GM21723 (cell line): ENCODE results near the gene PTRHD1.

Source experiments
- ATAC-seq: cut with Tn5 transposase; IDR thresholded peaks from one replicate; pipeline ENCODE4 v1.9.1; 2021; ENCODE audit warnings: mild to moderate bottlenecking, moderate library complexity; ENCODE audit not compliant: unreplicated experiment

PTRHD1 gene

GRCh38 chr2:24830786-24831185 is 37.6 kb upstream of the PTRHD1 start:
- no peak for ATAC-seq

- ATAC-seq: no peak
These were observed 37.2 kb upstream of the PTRHD1 start for GRCh38 chr2:24830351-24830750.

GRCh38 chr2:24828238-24828996 is 35.2 kb upstream of the PTRHD1 start:
- ATAC-seq: no peak

GRCh38 chr2:24827321-24828237 is 34.4 kb upstream of the PTRHD1 start:
- ATAC-seq: peak; percentile 80

- ATAC-seq: no peak
These were observed 33.6 kb upstream of the PTRHD1 start for GRCh38 chr2:24826773-24827145.

GRCh38 chr2:24825883-24826772 is 32.9 kb upstream of the PTRHD1 start:
- ATAC-seq: no peak

- no peak for ATAC-seq
These were observed 32.0 kb upstream of the PTRHD1 start for GRCh38 chr2:24824966-24825882.

GRCh38 chr2:24824071-24824588 is 30.9 kb upstream of the PTRHD1 start:
- no peak for ATAC-seq

- no peak for ATAC-seq
These were observed 29.0 kb upstream of the PTRHD1 start for GRCh38 chr2:24822049-24822706.

GRCh38 chr2:24821433-24821891 is 28.3 kb upstream of the PTRHD1 start:
- no peak for ATAC-seq

- no peak for ATAC-seq
These were observed 27.6 kb upstream of the PTRHD1 start for GRCh38 chr2:24820598-24821432.

GRCh38 chr2:24820175-24820513 is 27.0 kb upstream of the PTRHD1 start:
- ATAC-seq: no peak

- no peak for ATAC-seq
These were observed 26.4 kb upstream of the PTRHD1 start for GRCh38 chr2:24819442-24820174.

GRCh38 chr2:24818721-24819167 is 25.6 kb upstream of the PTRHD1 start:
- ATAC-seq: no peak

- no peak for ATAC-seq
These were observed 23.7 kb upstream of the PTRHD1 start for GRCh38 chr2:24816884-24817283.

GRCh38 chr2:24816404-24816803 is 23.2 kb upstream of the PTRHD1 start:
- ATAC-seq: no peak

GRCh38 chr2:24815171-24815570 is 22.0 kb upstream of the PTRHD1 start:
- no peak for ATAC-seq

GRCh38 chr2:24814516-24814915 is 21.3 kb upstream of the PTRHD1 start:
- no peak for ATAC-seq
